ENCODE results near the gene OLIG2. TPM values are rescaled to one million over a fixed set of nuclear protein-coding genes. Genes with fewer than 3 reads are reported as not detected.

The OLIG2 gene
- total and polyA plus RNA-seq, 2 of the 4 experiments (the other 2 are of a cell fraction), result not detected

GRCh38 chr21:33069645-33069993, 43.9 kb downstream of the OLIG2 start:
- Histone ChIP-seq H2BK5ac (ENCODE audit: low read depth, low read length, poor library complexity, severe bottlenecking) (no peak overlapping the region), H3K36me3 (ENCODE audit: control insufficient read depth, insufficient read depth, low read length) (no peaks in the 10 kb centered on the region), H2BK120ac (ENCODE audit: low read depth, low read length) (no peak overlapping the region), H4K8ac (ENCODE audit: low read depth in 2 of 2, low read length in 2 of 2) (no peak overlapping the region), H3K79me1 (ENCODE audit: low read depth in 1 of 2, low read length in 2 of 2) (no peaks in the 10 kb centered on the region), H3K27ac (ENCODE audit: insufficient read depth, low read length) (no peak overlapping the region), H2BK15ac (ENCODE audit: low read depth, low read length) (no peak overlapping the region), H3K4ac (ENCODE audit: low read depth, low read length) (no peak overlapping the region), H4K91ac (ENCODE audit: insufficient read depth, low read depth, low read length) (no peak overlapping the region), H3K27me3 (ENCODE audit: control insufficient read depth, insufficient read depth, low read length) (peaks cover 88% of the 10 kb centered on the region), H3K14ac (replicated peaks; ENCODE audit: low read depth, low read length) (no peak overlapping the region), H3K23ac (ENCODE audit: low read depth, low read length) (no peak overlapping the region), H2AFZ (replicated peaks; ENCODE audit: low read length, poor library complexity) (no peak overlapping the region), H3K4me2 (ENCODE audit: low read depth, low read length) (no peak overlapping the region), H3K56ac (ENCODE audit: extremely low read depth, insufficient read depth, low read length) (no peak overlapping the region), H2BK20ac (ENCODE audit: low read depth, low read length) (no peak overlapping the region), H3K9me1 (ENCODE audit: insufficient read depth, low read length) (no peaks in the 10 kb centered on the region), H4K20me1 (ENCODE audit: insufficient read depth, low read length) (no peaks in the 10 kb centered on the region), H3K4me3 (ENCODE audit: insufficient read depth, low read depth, low read length) (no peak overlapping the region), H2AK9ac (replicated peaks; ENCODE audit: low read depth, low read length, poor library complexity) (no peak overlapping the region), H3K9ac (ENCODE audit: low read depth, low read length) (no peak overlapping the region), H4K5ac (ENCODE audit: low read depth, low read length) (no peak overlapping the region), H3K4me1 (ENCODE audit: control insufficient read depth, insufficient read depth, low read length) (peaks cover 2% of the 10 kb centered on the region; the same call in 1 of the 2 replicates), H3K9me3 (ENCODE audit: control insufficient read depth, insufficient read depth, low read length) (peaks cover 4% of the 10 kb centered on the region; the same call in 1 of the 2 replicates), H3K18ac (ENCODE audit: low read depth, low read length) (no peak overlapping the region), H2AK5ac (ENCODE audit: low read depth, low read length) (no peak overlapping the region)
- POLR2A ChIA-PET (ENCODE audit: unreplicated experiment), result no interaction called here
- no TSS peak for BruUV-seq (replicated peaks)
- CTCF ChIA-PET, result no interaction called here
- ATAC-seq (ENCODE audit: low read depth), result no peak
- in situ Hi-C loops (cut with MboI; ENCODE audit: low sequenced_read_pairs), result no loop called here
- dilution Hi-C loops (cut with HindIII; ENCODE audit: low sequenced_read_pairs, unreplicated experiment), result no loop called here
- 0% methylated on average over 5 of the region's 11 CpGs; no CpG with 5 or more reads in 1 of the 2 experiments for WGBS, 2 experiments (ENCODE audit: extremely low coverage in 2 of 2, insufficient read length in 1 of 2)
- intact Hi-C loops (cut with micrococcal nuclease), result no loop called here
- no peak for DNase-seq
- no peak for TF ChIP-seq CTCF (conservative IDR thresholded peaks at IDR 0.05; ENCODE audit: low read depth, low read length)
- TF ChIP-seq CHD1 (IDR thresholded peaks at IDR 0.05; ENCODE audit: low read depth, low read length), result no peak
- TF ChIP-seq MAFK (IDR thresholded peaks at IDR 0.05; ENCODE audit: low read depth, low read length), result no peak
- no peak for TF ChIP-seq MXI1 (IDR thresholded peaks at IDR 0.05; ENCODE audit: borderline replicate concordance, low read depth, low read length)
- no peak for TF ChIP-seq BHLHE40 (IDR thresholded peaks at IDR 0.05; ENCODE audit: low read depth, low read length)
- no peak for TF ChIP-seq FOS (IDR thresholded peaks at IDR 0.05; ENCODE audit: low read depth, low read length)
- TF ChIP-seq RAD21 (IDR thresholded peaks at IDR 0.05; ENCODE audit: low read length), result no peak
- no peak for TF ChIP-seq SMC3 (IDR thresholded peaks at IDR 0.05; ENCODE audit: low read depth, low read length)
- no peak for TF ChIP-seq ELK1 (IDR thresholded peaks at IDR 0.05; ENCODE audit: borderline replicate concordance, low read depth, low read length)
- TF ChIP-seq CEBPB (IDR thresholded peaks at IDR 0.05; ENCODE audit: low read depth, low read length), result no peak
- TF ChIP-seq POLR2A (IDR thresholded peaks at IDR 0.05; ENCODE audit: low read depth, low read length), result no peak
- TF ChIP-seq NFE2L2 (IDR thresholded peaks at IDR 0.05; ENCODE audit: low read depth, low read length), result no peak
